HEK293 (cell line): ENCODE data around the gene REPS2.

ENCODE experiments used
- CTCF ChIA-PET: fragments of 350-600 bp; formaldehyde crosslinking; extraction: SDS; loops from one replicate; lab custom pipeline; 2021; ENCODE audit warnings: antibody characterized with exemption; lab: Yijun Ruan, JAX
- POLR2A ChIA-PET: fragments of 300-600 bp; formaldehyde crosslinking; extraction: SDS; loops from one replicate; lab custom pipeline; 2020; ENCODE audit warnings: antibody characterized with exemption, inconsistent platforms; lab: Yijun Ruan, JAX
- H3K27ac ChIP-seq: fragments of 200-500 bp; sonication (Bioruptor generic); 2 replicates; pipeline ENCODE4 v1.5.1; 2014; ENCODE audit warnings: low read depth, low read length, control low read depth, inconsistent platforms; ENCODE audit errors: extremely low read depth
- H3K36me3 ChIP-seq, 2 experiments: fragments of 200-500 bp in 1 of 2; sonication (Bioruptor generic) in 1 of 2; 1 replicate in 1 of 2; 2 replicates in 1 of 2; pipeline ENCODE4 v1.5.1; 2014 to 2017; ENCODE audit warnings: inconsistent platforms in 2 of 2, low read length in 2 of 2; ENCODE audit not compliant: control insufficient read depth in 2 of 2, insufficient read depth in 1 of 2
- H3K4me1 ChIP-seq: fragments of 200-500 bp; sonication (Bioruptor generic); 2 replicates; pipeline ENCODE4 v1.5.1; 2014; ENCODE audit warnings: mild to moderate bottlenecking, low read length, inconsistent platforms; ENCODE audit not compliant: control insufficient read depth, insufficient read depth
- H3K4me3 ChIP-seq: 2 replicates; pipeline ENCODE4 v1.5.1; 2011; ENCODE audit warnings: low read depth, mild to moderate bottlenecking, control low read depth, low read length, moderate library complexity
- H3K9me3 ChIP-seq: fragments of 200-500 bp; sonication (Bioruptor generic); 2 replicates; pipeline ENCODE4 v1.5.1; 2014; ENCODE audit warnings: low read depth, low read length, inconsistent platforms; ENCODE audit not compliant: control insufficient read depth, insufficient read depth
- GLIS2 ChIP-seq: fragments of 450-650 bp; formaldehyde crosslinking; IDR thresholded peaks from 2 replicates; pipeline ENCODE4 v1.5.1; 2016; ENCODE audit warnings: missing biosample characterization, missing genetic modification characterization
- KLF7 ChIP-seq: fragments of 450-650 bp; formaldehyde crosslinking; IDR thresholded peaks from 2 replicates; pipeline ENCODE4 v1.5.1; 2016; ENCODE audit warnings: missing biosample characterization, missing genetic modification characterization, borderline replicate concordance
- RBAK ChIP-seq: fragments of 450-650 bp; formaldehyde crosslinking; IDR thresholded peaks from 2 replicates; pipeline ENCODE4 v1.5.1; 2016; ENCODE audit warnings: missing biosample characterization, missing genetic modification characterization
- ZBTB21 ChIP-seq: fragments of 450-650 bp; formaldehyde crosslinking; IDR thresholded peaks from 2 replicates; pipeline ENCODE4 v1.5.1; 2017; ENCODE audit warnings: missing biosample characterization, missing genetic modification characterization
- ZBTB8A ChIP-seq: fragments of 450-650 bp; formaldehyde crosslinking; IDR thresholded peaks from 2 replicates; pipeline ENCODE4 v1.5.1; 2016; ENCODE audit warnings: missing biosample characterization, missing genetic modification characterization
- ZNF121 ChIP-seq: fragments of 450-650 bp; formaldehyde crosslinking; IDR thresholded peaks from 2 replicates; pipeline ENCODE4 v1.5.1; 2016; ENCODE audit warnings: missing biosample characterization, missing genetic modification characterization
- ZNF132 ChIP-seq: fragments of 450-650 bp; formaldehyde crosslinking; IDR thresholded peaks from 2 replicates; pipeline ENCODE4 v1.5.1; 2017; ENCODE audit warnings: missing biosample characterization, missing genetic modification characterization, borderline replicate concordance
- ZNF169 ChIP-seq: fragments of 450-650 bp; formaldehyde crosslinking; IDR thresholded peaks from 2 replicates; pipeline ENCODE4 v1.5.1; 2016; ENCODE audit warnings: missing biosample characterization, missing genetic modification characterization
- ZNF184 ChIP-seq: fragments of 450-650 bp; IDR thresholded peaks from 2 replicates; pipeline ENCODE4 v1.5.1; 2018; ENCODE audit warnings: missing biosample characterization, mild to moderate bottlenecking, missing genetic modification characterization
- ZNF2 ChIP-seq: fragments of 450-650 bp; formaldehyde crosslinking; IDR thresholded peaks from 2 replicates; pipeline ENCODE4 v1.5.1; 2016; ENCODE audit warnings: missing biosample characterization, missing genetic modification characterization
- ZNF404 ChIP-seq: fragments of 450-650 bp; formaldehyde crosslinking; IDR thresholded peaks from 2 replicates; pipeline ENCODE4 v1.5.1; 2017; ENCODE audit warnings: missing biosample characterization, missing genetic modification characterization
- ZNF416 ChIP-seq: fragments of 450-650 bp; formaldehyde crosslinking; IDR thresholded peaks from 2 replicates; pipeline ENCODE4 v1.5.1; 2016; ENCODE audit warnings: missing biosample characterization, missing genetic modification characterization
- ZNF530 ChIP-seq: fragments of 450-650 bp; formaldehyde crosslinking; IDR thresholded peaks from 2 replicates; pipeline ENCODE4 v1.5.1; 2016; ENCODE audit warnings: low read depth, missing biosample characterization, missing genetic modification characterization
- ZNF623 ChIP-seq: fragments of 450-650 bp; formaldehyde crosslinking; IDR thresholded peaks from 2 replicates; pipeline ENCODE4 v1.5.1; 2016; ENCODE audit warnings: missing biosample characterization, missing genetic modification characterization
- ZNF624 ChIP-seq: fragments of 450-650 bp; formaldehyde crosslinking; IDR thresholded peaks from 2 replicates; pipeline ENCODE4 v1.5.1; 2017; ENCODE audit warnings: missing biosample characterization, missing genetic modification characterization
- TF ChIP-seq, protein P1 (sequence below): fragments of 450-650 bp; formaldehyde crosslinking; IDR thresholded peaks from 2 replicates; pipeline ENCODE4 v1.5.1; 2016; ENCODE audit warnings: missing biosample characterization, missing genetic modification characterization
- TF ChIP-seq, protein P2 (sequence below): fragments of 450-650 bp; formaldehyde crosslinking; IDR thresholded peaks from 2 replicates; pipeline ENCODE4 v1.5.1; 2016; ENCODE audit warnings: missing biosample characterization, missing genetic modification characterization, borderline replicate concordance

The REPS2 gene

DNA sequence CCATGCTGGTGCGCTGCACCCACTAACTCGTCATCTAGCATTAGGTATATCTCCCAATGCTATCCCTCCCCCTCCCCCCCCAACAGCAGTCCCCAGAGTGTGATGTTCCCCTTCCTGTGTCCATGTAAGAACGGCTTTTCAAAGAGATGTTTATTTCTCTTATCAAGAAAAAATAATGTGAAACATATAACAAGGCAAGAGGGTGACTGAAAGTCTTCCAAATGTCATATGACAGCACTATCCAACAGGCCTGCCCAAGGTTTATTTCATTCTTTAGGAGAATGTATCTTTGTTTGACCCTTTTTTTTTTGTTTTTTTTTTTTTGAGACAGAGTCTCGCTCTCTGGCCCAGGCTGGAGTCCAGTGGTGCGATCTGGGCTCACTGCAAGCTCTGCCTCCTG is 29.9 kb upstream of the REPS2 start:
- ChIA-PET CTCF (interaction anchor here (1.9 kb wide), 2 partner anchors 34 to 130 kb away, joined by 6 to 15 read pairs; no protein-coding TSS in a partner anchor), POLR2A (interaction anchor here (0.6 kb wide), 1 partner anchor 38 kb away, joined by 5 read pairs; no protein-coding TSS in a partner anchor)
- Histone ChIP-seq H3K27ac (no peak overlapping the region), H3K4me3 (no peak overlapping the region), H3K36me3 (no peaks in the 10 kb centered on the region), H3K4me1 (no peaks in the 10 kb centered on the region), H3K9me3 (no peaks in the 10 kb centered on the region)
- no peak for TF ChIP-seq GLIS2 (tag by site-specific recombination)
- TF ChIP-seq ZNF416 = no peak
- no peak for TF ChIP-seq ZNF132 (tag by site-specific recombination)
- TF ChIP-seq, protein P1, sequence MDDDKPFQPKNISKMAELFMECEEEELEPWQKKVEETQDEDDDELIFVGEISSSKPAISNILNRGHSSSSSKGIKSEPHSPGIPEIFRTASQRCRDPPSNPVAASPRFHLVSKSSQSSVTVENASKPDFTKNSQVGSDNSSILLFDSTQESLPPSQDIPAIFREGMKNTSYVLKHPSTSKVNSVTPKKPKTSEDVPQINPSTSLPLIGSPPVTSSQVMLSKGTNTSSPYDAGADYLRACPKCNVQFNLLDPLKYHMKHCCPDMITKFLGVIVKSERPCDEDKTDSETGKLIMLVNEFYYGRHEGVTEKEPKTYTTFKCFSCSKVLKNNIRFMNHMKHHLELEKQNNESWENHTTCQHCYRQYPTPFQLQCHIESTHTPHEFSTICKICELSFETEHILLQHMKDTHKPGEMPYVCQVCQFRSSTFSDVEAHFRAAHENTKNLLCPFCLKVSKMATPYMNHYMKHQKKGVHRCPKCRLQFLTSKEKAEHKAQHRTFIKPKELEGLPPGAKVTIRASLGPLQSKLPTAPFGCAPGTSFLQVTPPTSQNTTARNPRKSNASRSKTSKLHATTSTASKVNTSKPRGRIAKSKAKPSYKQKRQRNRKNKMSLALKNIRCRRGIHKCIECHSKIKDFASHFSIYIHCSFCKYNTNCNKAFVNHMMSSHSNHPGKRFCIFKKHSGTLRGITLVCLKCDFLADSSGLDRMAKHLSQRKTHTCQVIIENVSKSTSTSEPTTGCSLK = no peak
- TF ChIP-seq ZNF404 (tag by site-specific recombination) = no peak
- no peak for TF ChIP-seq ZNF169 (tag by site-specific recombination)
- TF ChIP-seq ZNF184 = no peak

DNA sequence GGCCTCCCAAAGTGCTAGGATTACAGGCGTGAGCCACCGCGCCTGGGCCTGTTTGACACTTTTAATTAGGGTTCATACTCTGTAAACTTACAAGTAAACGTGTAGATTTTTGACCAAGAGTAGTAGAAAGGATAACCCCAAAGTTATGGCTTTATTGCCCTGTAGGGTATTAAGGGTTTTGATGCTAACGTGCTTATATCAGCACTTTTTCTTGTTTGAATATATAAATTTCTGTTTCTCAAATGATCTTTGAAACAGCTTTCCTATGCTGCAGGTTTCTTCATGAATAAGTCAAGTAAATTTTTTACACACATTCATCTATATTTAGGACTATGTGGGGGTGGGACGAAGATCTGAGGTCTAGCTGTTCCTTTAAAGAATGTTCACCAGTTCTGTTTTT is 29.3 kb upstream of the REPS2 start:
- H3K27ac ChIP-seq = no peak overlapping the region
- TF ChIP-seq, protein P2, sequence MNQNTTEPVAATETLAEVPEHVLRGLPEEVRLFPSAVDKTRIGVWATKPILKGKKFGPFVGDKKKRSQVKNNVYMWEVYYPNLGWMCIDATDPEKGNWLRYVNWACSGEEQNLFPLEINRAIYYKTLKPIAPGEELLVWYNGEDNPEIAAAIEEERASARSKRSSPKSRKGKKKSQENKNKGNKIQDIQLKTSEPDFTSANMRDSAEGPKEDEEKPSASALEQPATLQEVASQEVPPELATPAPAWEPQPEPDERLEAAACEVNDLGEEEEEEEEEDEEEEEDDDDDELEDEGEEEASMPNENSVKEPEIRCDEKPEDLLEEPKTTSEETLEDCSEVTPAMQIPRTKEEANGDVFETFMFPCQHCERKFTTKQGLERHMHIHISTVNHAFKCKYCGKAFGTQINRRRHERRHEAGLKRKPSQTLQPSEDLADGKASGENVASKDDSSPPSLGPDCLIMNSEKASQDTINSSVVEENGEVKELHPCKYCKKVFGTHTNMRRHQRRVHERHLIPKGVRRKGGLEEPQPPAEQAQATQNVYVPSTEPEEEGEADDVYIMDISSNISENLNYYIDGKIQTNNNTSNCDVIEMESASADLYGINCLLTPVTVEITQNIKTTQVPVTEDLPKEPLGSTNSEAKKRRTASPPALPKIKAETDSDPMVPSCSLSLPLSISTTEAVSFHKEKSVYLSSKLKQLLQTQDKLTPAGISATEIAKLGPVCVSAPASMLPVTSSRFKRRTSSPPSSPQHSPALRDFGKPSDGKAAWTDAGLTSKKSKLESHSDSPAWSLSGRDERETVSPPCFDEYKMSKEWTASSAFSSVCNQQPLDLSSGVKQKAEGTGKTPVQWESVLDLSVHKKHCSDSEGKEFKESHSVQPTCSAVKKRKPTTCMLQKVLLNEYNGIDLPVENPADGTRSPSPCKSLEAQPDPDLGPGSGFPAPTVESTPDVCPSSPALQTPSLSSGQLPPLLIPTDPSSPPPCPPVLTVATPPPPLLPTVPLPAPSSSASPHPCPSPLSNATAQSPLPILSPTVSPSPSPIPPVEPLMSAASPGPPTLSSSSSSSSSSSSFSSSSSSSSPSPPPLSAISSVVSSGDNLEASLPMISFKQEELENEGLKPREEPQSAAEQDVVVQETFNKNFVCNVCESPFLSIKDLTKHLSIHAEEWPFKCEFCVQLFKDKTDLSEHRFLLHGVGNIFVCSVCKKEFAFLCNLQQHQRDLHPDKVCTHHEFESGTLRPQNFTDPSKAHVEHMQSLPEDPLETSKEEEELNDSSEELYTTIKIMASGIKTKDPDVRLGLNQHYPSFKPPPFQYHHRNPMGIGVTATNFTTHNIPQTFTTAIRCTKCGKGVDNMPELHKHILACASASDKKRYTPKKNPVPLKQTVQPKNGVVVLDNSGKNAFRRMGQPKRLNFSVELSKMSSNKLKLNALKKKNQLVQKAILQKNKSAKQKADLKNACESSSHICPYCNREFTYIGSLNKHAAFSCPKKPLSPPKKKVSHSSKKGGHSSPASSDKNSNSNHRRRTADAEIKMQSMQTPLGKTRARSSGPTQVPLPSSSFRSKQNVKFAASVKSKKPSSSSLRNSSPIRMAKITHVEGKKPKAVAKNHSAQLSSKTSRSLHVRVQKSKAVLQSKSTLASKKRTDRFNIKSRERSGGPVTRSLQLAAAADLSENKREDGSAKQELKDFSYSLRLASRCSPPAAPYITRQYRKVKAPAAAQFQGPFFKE (tag by site-specific recombination) = no peak
- TF ChIP-seq ZNF530 (no peak), ZNF623 (tag by site-specific recombination) (no peak), ZBTB21 (tag by site-specific recombination) (no peak), ZNF121 (tag by site-specific recombination) (no peak), RBAK (tag by site-specific recombination) (no peak), ZBTB8A (tag by site-specific recombination) (no peak), ZNF2 (tag by site-specific recombination) (no peak), KLF7 (tag by site-specific recombination) (no peak), ZNF624 (tag by site-specific recombination) (no peak)
- ChIA-PET POLR2A (no interaction called here), CTCF (interaction anchor here (0.8 to 1.9 kb wide), 4 partner anchors 24 to 129 kb away, joined by 3 to 15 read pairs (median 4); no protein-coding TSS in a partner anchor)
- H3K4me1 ChIP-seq = no peaks in the 10 kb centered on the region
- no peak overlapping the region for H3K4me3 ChIP-seq
- no peaks in the 10 kb centered on the region for H3K36me3 ChIP-seq
- no peaks in the 10 kb centered on the region for H3K9me3 ChIP-seq
